ENCODE measurements around the gene TSPAN5.

TSPAN5 gene

DNA sequence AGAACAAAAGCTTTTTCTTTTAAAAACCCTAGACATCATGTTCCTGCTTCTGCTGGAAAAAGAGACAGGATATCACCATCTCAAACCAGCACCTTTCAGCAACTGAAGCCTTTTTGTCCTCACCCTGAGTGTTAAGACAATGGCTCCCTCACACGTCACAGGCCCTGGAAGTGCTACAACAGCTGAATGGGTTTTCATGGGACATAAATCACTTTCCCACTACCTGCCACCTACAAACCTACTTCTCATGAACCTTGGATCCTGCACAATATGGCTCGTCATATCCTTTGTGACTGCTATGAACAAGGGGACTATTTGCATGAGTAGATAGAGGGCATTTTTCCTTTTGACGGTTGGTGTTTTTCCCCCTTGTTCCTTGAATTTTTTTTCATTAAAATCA, 93.6 kb downstream of the TSPAN5 start:
- H3K27ac ChIP-seq: no peak overlapping the region
- TF ChIP-seq CTCF (conservative IDR thresholded peaks at IDR 0.05): no peak

- no peak for TF ChIP-seq CTCF (conservative IDR thresholded peaks at IDR 0.05)
- no peak overlapping the region for H3K27ac ChIP-seq
Measured at GRCh38 chr4:98560321-98560720, 98.1 kb downstream of the TSPAN5 start.

DNA sequence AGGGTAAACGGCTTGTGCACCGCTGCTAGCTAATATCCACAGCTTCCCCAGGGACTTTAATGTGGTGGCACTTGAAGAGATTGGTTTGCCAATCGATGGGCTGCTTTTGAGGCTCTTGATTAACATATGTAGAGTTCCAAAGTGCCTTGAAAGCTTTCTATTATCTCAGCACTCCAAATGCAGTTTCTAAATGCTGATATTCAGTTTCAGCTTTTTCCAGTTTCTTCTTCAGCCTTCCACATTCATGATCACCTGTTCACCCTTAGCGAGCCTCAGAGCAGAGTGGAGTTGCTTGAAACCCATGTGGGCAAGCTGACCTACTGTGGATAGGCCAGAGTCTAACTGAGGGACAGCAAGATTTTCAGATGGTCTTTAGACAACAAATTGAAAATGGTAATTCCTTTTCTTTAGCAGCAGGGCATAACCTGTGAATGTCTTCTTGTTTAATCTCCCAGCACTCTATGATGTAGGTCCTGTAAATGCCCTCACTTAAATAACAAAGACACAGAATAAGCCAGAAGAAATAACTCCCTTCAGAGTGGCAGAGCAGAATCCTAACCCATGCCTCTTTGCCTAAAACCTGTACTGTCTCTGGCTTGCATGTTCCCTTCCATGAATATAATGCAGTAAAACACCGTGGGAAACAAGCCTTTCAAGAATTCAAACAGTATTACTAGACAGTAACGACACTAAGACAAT, 99.8 kb downstream of the TSPAN5 start:
- TF ChIP-seq CTCF (conservative IDR thresholded peaks at IDR 0.05): no peak
- H3K27ac ChIP-seq: no peak overlapping the region

- no peak for TF ChIP-seq CTCF (conservative IDR thresholded peaks at IDR 0.05)
- no peak overlapping the region for H3K27ac ChIP-seq
Measured at GRCh38 chr4:98557194-98557892, 101.1 kb downstream of the TSPAN5 start.

DNA sequence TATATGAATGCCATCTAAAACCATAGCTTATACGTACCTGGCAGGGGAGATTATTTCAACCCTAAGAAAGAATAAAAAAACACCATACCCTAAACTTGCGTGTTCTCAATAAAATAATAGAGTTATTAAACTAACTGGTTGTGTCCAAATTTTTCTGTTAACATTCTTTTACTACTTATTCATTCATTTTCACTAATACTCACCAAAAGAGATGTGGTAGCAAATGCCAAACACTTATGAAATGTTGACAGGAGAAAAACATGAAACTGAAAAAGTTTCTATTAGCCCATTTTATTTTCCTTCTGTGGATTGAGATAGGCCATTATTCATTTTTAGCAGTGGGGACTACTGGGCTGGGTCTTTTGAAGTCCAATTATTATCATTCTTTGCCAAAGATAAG, 102.0 kb downstream of the TSPAN5 start:
- H3K27ac ChIP-seq: no peak overlapping the region
- TF ChIP-seq CTCF (conservative IDR thresholded peaks at IDR 0.05): no peak

GRCh38 chr4:98555798-98556445, 102.5 kb downstream of the TSPAN5 start:
- H3K27ac ChIP-seq: no peak overlapping the region
- no peak for TF ChIP-seq CTCF (conservative IDR thresholded peaks at IDR 0.05)

GRCh38 chr4:98546910-98547594, 111.4 kb downstream of the TSPAN5 start:
- H3K27ac ChIP-seq: no peak overlapping the region
- no peak for TF ChIP-seq CTCF (conservative IDR thresholded peaks at IDR 0.05)

All from VCaP (cell line).